Activated naive CD4-positive, alpha-beta T cell treated with Interleukin-2 at 50 U/mL for 16 hours (primary cell): Measurements from ENCODE around the gene ALG3.

Experiments used
- DNase-seq: peaks from one replicate; pipeline ENCODE4 v3.0.0-alpha.2; 2020

Gene ALG3

DNA sequence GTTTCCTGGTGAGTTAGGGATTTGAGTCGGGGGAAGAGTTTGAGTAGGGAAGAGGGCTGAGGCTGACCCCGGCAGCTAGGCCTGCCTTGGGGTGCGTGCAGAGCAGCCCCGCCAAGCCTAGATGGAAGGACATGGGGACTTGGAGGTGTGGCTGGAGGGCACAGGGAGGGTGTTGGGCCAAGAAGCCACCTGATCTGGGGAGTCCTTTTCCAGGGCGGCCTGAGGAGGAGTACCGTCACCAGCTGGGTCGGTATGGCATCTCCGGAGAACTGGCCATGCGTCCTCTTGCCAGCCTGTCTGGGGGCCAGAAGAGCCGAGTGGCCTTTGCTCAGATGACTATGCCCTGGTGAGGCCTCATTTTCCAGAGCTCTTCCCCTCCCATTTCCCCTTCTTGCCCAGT is 55.9 kb downstream of the ALG3 start:
- DNase-seq, result no peak
